Suppressor macrophage treated with lipopolysaccharide for 4 hours (primary cell): ENCODE measurements around the gene GNAL.

Experiments used
- DNase-seq: peaks from one replicate; pipeline ENCODE4 v3.0.0-alpha.2; 2020

The GNAL gene

GRCh38 chr18:11729556-11729955, 40.5 kb downstream of the GNAL start:
- DNase-seq: no peak

- peak; percentile 79 for DNase-seq
These were observed 44.0 kb downstream of the GNAL start for GRCh38 chr18:11733031-11733430.

- DNase-seq: no peak
These were observed 47.6 kb downstream of the GNAL start for GRCh38 chr18:11736656-11737055.

- no peak for DNase-seq
These were observed 50.8 kb downstream of the GNAL start for GRCh38 chr18:11739893-11740292.

GRCh38 chr18:11740461-11740860, 51.4 kb downstream of the GNAL start:
- no peak for DNase-seq

GRCh38 chr18:11741505-11742145, 52.6 kb downstream of the GNAL start:
- peak; percentile 19 for DNase-seq

- no peak for DNase-seq
These were observed 56.5 kb downstream of the GNAL start for GRCh38 chr18:11745521-11745920.

GRCh38 chr18:11747286-11747685, 58.2 kb downstream of the GNAL start:
- no peak for DNase-seq

- no peak for DNase-seq
These were observed 58.7 kb downstream of the GNAL start for GRCh38 chr18:11747731-11748130.

GRCh38 chr18:11749305-11749704, 60.2 kb downstream of the GNAL start:
- DNase-seq: no peak

- DNase-seq: no peak
These were observed 61.1 kb downstream of the GNAL start for GRCh38 chr18:11750171-11750570.

GRCh38 chr18:11750581-11751310, 61.7 kb downstream of the GNAL start:
- DNase-seq: no peak

GRCh38 chr18:11751341-11752115, 62.5 kb downstream of the GNAL start:
- no peak for DNase-seq

- DNase-seq: peak; percentile 22
These were observed 63.2 kb downstream of the GNAL start for GRCh38 chr18:11752116-11752911.

GRCh38 chr18:11754979-11755378, 65.9 kb downstream of the GNAL start:
- no peak for DNase-seq

GRCh38 chr18:11757084-11757590, 68.1 kb downstream of the GNAL start:
- no peak for DNase-seq

GRCh38 chr18:11759456-11759855, 70.4 kb downstream of the GNAL start:
- DNase-seq: no peak

- no peak for DNase-seq
These were observed 71.6 kb downstream of the GNAL start for GRCh38 chr18:11760498-11761167.

GRCh38 chr18:11761553-11761952, 72.5 kb downstream of the GNAL start:
- no peak for DNase-seq

GRCh38 chr18:11762429-11762828, 73.4 kb downstream of the GNAL start:
- no peak for DNase-seq

GRCh38 chr18:11767329-11767728, 78.3 kb downstream of the GNAL start:
- DNase-seq: no peak

- DNase-seq: no peak
These were observed 78.9 kb downstream of the GNAL start for GRCh38 chr18:11767935-11768334.
